Stomach (tissue), 4 donors: ENCODE measurements around the gene DOCK9.

Experiments
- POLR2A ChIP-seq, 4 donors: fragments of 450-650 bp; IDR thresholded peaks; one replicate each; pipeline ENCODE4 v1.6.1; 2016; ENCODE audit warnings: antibody characterized with exemption in 4 of 4, control low read depth in 2 of 4, mild to moderate bottlenecking in 1 of 4, moderate library complexity in 1 of 4
- TF ChIP-seq, protein P1 (sequence below), 7 experiments: fragments of 450-650 bp in 4 of 7; fragments of 200-600 bp in 3 of 7; sonication (generic) in 3 of 7; IDR thresholded peaks; one replicate each; pipeline ENCODE4 v1.5.1; 2016 to 2019; ENCODE audit warnings: antibody characterized with exemption in 7 of 7, control low read depth in 2 of 7, mild to moderate bottlenecking in 1 of 7

DNA sequence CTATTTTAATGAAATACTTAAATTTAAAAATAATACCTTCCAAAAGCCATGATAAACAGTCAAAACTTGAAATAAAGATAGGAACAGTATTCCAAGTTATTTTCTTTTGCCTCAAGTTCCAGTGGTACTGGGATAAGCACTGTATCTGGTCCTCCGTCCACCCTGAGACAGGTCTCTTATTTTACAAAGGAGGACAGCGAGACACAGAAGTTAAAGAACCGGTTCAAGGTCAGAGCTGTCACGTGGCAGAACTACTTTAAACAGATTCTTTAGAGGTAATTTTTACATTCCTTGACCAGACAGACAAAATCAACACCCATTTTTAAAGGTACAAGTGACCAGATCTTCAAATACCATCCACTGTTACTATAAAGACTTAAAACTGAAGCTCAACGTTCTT lies 10.4 kb upstream of the DOCK9 start:
- TF ChIP-seq, protein P1, sequence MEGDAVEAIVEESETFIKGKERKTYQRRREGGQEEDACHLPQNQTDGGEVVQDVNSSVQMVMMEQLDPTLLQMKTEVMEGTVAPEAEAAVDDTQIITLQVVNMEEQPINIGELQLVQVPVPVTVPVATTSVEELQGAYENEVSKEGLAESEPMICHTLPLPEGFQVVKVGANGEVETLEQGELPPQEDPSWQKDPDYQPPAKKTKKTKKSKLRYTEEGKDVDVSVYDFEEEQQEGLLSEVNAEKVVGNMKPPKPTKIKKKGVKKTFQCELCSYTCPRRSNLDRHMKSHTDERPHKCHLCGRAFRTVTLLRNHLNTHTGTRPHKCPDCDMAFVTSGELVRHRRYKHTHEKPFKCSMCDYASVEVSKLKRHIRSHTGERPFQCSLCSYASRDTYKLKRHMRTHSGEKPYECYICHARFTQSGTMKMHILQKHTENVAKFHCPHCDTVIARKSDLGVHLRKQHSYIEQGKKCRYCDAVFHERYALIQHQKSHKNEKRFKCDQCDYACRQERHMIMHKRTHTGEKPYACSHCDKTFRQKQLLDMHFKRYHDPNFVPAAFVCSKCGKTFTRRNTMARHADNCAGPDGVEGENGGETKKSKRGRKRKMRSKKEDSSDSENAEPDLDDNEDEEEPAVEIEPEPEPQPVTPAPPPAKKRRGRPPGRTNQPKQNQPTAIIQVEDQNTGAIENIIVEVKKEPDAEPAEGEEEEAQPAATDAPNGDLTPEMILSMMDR (IDR thresholded peaks at IDR 0.05): no peak
- no peak for TF ChIP-seq POLR2A (IDR thresholded peaks at IDR 0.05)
